BE2C (cell line): ENCODE data around the gene GDPD5.

ENCODE experiments used
- DNase-seq: peaks from one replicate; pipeline ENCODE4 v3.0.0-alpha.2; 2020
- H3K27me3 ChIP-seq: fragments of 250-450 bp; sonication (Bioruptor Pico); 2 replicates; pipeline ENCODE4 v1.5.1; 2020; ENCODE audit warnings: mild to moderate bottlenecking
- H3K36me3 ChIP-seq: fragments of 250-450 bp; sonication (Bioruptor Pico); 2 replicates; pipeline ENCODE4 v1.5.1; 2020; ENCODE audit warnings: mild to moderate bottlenecking
- H3K4me1 ChIP-seq: fragments of 250-450 bp; sonication (Bioruptor Pico); 2 replicates; pipeline ENCODE4 v1.5.1; 2020
- H3K4me3 ChIP-seq: 2 replicates; pipeline ENCODE4 v1.5.1; 2011; ENCODE audit warnings: low read depth, low read length
- H3K9me3 ChIP-seq: fragments of 250-450 bp; sonication (Bioruptor Pico); 2 replicates; pipeline ENCODE4 v1.5.1; 2020
- TF ChIP-seq, protein P1 (sequence below): IDR thresholded peaks from 2 replicates; pipeline ENCODE4 v1.5.1; 2012; ENCODE audit warnings: mild to moderate bottlenecking, low read depth, low read length

GDPD5 gene

DNA sequence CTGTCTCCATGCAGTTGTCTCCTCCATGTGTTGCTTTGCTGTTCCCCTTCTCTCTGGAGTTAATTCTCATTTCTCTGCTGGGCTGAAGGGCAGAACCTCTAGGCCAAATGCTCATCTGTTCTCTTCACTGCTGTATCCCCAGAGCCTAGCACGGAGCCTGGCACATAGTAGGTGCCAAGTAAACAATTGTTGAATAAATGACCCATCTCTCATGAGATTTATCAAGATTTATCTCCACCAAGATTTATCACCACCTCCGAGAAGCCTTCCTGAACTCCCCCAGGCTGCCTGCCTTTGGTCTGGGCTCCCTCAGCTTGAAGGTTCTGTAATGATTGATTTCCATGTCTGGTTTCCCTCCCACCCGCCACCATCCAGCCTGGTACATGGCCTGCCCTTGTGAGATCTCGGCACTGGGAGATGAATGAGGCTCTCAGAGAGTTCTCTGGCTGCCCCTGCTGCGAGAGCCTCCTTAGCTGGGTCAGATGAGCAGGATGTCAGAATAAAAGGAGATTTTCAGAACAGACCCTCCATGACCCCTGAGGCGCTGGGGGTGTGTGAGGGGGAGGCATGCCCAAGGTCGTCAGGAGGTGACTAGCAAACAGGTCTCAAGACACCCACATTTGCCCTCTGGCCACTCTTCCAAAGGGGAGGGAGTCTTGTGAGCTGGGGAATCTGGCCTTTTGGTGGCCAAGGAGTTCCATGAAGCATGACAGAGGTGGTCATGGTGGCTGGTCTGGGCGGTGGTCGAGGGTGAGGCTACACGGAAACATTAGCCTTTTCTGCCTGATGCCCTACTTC is 2.4 kb upstream of the GDPD5 start:
- peaks cover 12% of the 10 kb centered on the region for H3K27me3 ChIP-seq
- DNase-seq: no peak
- H3K36me3 ChIP-seq: no peaks in the 10 kb centered on the region
- no peaks in the 10 kb centered on the region for H3K4me1 ChIP-seq
- TF ChIP-seq, protein P1, sequence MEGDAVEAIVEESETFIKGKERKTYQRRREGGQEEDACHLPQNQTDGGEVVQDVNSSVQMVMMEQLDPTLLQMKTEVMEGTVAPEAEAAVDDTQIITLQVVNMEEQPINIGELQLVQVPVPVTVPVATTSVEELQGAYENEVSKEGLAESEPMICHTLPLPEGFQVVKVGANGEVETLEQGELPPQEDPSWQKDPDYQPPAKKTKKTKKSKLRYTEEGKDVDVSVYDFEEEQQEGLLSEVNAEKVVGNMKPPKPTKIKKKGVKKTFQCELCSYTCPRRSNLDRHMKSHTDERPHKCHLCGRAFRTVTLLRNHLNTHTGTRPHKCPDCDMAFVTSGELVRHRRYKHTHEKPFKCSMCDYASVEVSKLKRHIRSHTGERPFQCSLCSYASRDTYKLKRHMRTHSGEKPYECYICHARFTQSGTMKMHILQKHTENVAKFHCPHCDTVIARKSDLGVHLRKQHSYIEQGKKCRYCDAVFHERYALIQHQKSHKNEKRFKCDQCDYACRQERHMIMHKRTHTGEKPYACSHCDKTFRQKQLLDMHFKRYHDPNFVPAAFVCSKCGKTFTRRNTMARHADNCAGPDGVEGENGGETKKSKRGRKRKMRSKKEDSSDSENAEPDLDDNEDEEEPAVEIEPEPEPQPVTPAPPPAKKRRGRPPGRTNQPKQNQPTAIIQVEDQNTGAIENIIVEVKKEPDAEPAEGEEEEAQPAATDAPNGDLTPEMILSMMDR: no peak
- no peak overlapping the region for H3K4me3 ChIP-seq
- H3K9me3 ChIP-seq: no peaks in the 10 kb centered on the region

DNA sequence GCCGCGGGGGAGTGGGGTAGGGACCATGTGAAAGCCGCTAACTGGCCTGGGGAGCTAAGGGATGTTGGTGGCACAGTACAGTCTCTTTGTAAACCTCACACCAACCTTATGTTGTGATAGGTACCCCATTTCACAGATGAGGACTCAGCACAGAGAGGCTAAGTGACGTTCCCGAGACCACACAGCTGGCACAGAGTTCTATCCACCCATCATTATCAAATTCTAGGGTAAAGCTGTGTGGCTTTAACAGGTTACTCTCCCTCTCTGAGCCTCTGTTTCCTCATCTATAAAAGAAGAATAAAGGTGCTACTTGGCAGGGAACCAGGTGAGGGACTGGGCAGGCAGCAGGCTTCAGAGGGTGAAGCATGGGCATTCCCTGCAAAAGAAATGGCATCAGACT is 1.4 kb upstream of the GDPD5 start:
- no peaks in the 10 kb centered on the region for H3K36me3 ChIP-seq
- H3K27me3 ChIP-seq: peaks cover 12% of the 10 kb centered on the region
- no peak for DNase-seq
- TF ChIP-seq, protein P1: no peak
- H3K4me1 ChIP-seq: no peaks in the 10 kb centered on the region
- no peaks in the 10 kb centered on the region for H3K9me3 ChIP-seq
- no peak overlapping the region for H3K4me3 ChIP-seq

DNA sequence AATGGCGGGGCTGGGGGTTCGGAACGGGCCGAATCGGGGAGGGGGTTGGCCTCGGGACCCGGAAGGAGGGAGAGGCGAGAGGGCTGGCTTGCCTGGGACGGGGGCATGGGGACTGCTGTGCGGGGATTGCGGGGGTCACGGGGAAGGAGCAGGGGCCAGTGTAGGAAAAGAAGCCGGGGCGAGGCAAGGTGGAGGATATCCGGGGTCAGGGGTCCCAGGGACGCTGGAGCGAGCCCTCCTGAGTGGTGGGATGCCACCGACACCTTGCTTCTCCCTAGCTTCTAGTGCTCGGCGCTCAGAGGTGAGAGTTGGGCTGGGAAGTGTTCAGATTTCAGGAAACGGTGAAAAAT is 426 bp upstream of the GDPD5 start:
- peak overlapping the region; percentile 65 for H3K4me3 ChIP-seq
- DNase-seq: no peak
- peaks cover 12% of the 10 kb centered on the region for H3K27me3 ChIP-seq
- H3K9me3 ChIP-seq: no peaks in the 10 kb centered on the region
- TF ChIP-seq, protein P1: no peak
- H3K36me3 ChIP-seq: no peaks in the 10 kb centered on the region
- no peaks in the 10 kb centered on the region for H3K4me1 ChIP-seq

DNA sequence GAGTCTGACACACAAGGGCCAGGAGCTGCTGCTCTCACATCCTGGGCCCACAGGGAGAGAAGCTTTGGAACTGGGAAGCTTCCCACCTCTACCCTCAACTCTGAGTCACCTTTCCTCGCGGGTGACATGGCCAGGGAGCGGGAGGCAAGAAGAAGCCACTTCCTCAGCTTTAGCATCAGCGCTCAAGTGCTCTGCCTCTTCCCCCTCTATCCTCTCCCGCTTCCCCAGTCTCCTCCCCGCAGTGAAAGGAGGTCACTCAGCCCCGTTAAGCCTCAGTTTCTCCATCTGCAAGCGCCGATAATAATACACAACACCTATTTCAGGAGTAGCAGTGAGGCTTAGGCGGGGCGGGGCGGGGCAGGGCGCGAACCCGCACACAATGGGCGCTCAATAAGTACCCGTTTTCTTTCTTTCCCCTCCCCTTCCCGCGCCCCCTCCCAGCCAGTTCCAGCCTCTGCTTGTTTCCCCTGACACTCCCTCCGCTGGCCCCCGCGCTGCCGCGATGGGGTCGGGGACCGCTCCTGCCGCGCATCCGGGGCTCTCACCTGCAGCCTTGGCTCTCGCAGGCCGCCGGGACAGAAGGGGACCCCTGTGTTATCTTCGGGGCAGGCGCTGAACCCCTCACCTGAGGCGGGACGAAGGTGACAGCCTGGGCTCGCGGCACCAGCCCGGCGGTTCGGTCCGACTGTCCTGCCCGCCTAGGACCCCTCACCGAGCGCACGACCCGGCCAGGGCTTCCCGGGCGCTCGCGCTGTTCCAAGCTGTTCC is 892 bp downstream of the GDPD5 start:
- no peak for DNase-seq
- Histone ChIP-seq H3K36me3 (no peaks in the 10 kb centered on the region), H3K9me3 (no peaks in the 10 kb centered on the region), H3K4me1 (no peaks in the 10 kb centered on the region), H3K27me3 (peaks cover 12% of the 10 kb centered on the region), H3K4me3 (peak overlapping the region; percentile 76)
- TF ChIP-seq, protein P1: no peak

DNA sequence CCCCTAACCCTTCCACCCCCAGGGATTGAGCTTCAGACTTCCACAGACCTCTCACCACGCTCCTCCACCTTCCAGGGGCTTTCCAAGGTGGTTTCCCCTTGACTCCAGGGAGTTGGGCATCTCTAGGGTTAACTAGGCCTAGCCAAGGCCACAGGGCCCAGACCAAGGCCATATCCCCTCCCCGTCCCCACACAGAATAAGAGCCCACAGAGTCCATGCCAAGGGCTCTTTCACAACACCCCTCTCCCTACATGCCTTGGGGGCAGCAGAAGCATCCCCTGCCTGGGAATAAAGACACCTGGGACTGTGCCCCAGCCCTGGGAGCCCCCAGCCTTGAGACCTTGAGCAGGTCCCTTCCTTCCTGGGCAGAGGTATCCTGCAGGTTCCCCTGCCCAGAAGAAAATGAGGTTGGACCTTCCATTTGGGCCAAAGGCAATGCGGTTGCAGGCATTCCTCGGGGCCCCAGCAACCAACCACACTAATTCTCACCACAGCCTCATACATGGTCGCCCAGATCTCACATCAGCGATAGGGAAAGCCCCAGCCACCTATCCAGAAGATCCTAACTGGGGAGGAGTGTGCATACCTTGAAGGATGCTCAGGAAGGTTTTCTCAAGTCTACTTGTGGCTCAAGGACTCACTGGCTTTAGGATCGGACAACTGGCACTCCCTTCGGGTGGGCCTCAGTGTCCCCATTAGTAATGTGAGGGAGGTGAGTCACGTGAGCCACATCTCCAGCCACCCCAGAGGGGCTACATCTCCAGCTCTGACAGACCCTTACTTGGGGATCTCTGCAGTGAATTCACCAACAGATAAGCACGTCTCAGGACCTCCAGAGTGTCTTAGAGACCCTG is 1.7 kb downstream of the GDPD5 start:
- TF ChIP-seq, protein P1: no peak
- Histone ChIP-seq H3K4me1 (no peaks in the 10 kb centered on the region), H3K9me3 (no peaks in the 10 kb centered on the region), H3K27me3 (peaks cover 12% of the 10 kb centered on the region), H3K36me3 (no peaks in the 10 kb centered on the region), H3K4me3 (no peak overlapping the region)
- DNase-seq: no peak
